AG10803 (cell line): ENCODE results near the gene BRSK1.

ENCODE experiments used
- DNase-seq: peaks from one replicate; pipeline ENCODE4 v3.0.0; 2010; ENCODE audit warnings: low read depth
- H3K4me3 ChIP-seq: 2 replicates; pipeline ENCODE4 v1.5.1; 2011; ENCODE audit warnings: mild to moderate bottlenecking, low read length, control low read depth
- CTCF ChIP-seq: conservative IDR thresholded peaks from 2 replicates; pipeline ENCODE4 v1.5.1; 2011; ENCODE audit warnings: mild to moderate bottlenecking, low read length, control low read depth, inconsistent platforms

Gene BRSK1

GRCh38 chr19:55312621-55313512, 29.1 kb downstream of the BRSK1 start:
- no peak for TF ChIP-seq CTCF
- no peak overlapping the region for H3K4me3 ChIP-seq
- DNase-seq = no peak

GRCh38 chr19:55314396-55314795, 30.6 kb downstream of the BRSK1 start:
- TF ChIP-seq CTCF = no peak
- DNase-seq = no peak

GRCh38 chr19:55315956-55316525, 32.2 kb downstream of the BRSK1 start:
- no peak overlapping the region for H3K4me3 ChIP-seq
- DNase-seq = no peak
- TF ChIP-seq CTCF = no peak

More at GRCh38 chr19:55314396-55314795, 30.6 kb downstream of the BRSK1 start:
- no peak overlapping the region for H3K4me3 ChIP-seq

- no peak for DNase-seq
- no peak overlapping the region for H3K4me3 ChIP-seq
- TF ChIP-seq CTCF = no peak
These were observed 32.8 kb downstream of the BRSK1 start for GRCh38 chr19:55316646-55317045.

- no peak overlapping the region for H3K4me3 ChIP-seq
- no peak for TF ChIP-seq CTCF
- peak; percentile 27 for DNase-seq
These were observed 36.0 kb downstream of the BRSK1 start for GRCh38 chr19:55319785-55320184.

- DNase-seq = no peak
- H3K4me3 ChIP-seq = no peak overlapping the region
- TF ChIP-seq CTCF = no peak
These were observed 37.1 kb downstream of the BRSK1 start for GRCh38 chr19:55320844-55321419.
